Measurements from ENCODE around the gene MED13. TPM values are rescaled to one million over a fixed set of nuclear protein-coding genes. Genes with fewer than 3 reads are reported as not detected.

The MED13 gene, protein sequence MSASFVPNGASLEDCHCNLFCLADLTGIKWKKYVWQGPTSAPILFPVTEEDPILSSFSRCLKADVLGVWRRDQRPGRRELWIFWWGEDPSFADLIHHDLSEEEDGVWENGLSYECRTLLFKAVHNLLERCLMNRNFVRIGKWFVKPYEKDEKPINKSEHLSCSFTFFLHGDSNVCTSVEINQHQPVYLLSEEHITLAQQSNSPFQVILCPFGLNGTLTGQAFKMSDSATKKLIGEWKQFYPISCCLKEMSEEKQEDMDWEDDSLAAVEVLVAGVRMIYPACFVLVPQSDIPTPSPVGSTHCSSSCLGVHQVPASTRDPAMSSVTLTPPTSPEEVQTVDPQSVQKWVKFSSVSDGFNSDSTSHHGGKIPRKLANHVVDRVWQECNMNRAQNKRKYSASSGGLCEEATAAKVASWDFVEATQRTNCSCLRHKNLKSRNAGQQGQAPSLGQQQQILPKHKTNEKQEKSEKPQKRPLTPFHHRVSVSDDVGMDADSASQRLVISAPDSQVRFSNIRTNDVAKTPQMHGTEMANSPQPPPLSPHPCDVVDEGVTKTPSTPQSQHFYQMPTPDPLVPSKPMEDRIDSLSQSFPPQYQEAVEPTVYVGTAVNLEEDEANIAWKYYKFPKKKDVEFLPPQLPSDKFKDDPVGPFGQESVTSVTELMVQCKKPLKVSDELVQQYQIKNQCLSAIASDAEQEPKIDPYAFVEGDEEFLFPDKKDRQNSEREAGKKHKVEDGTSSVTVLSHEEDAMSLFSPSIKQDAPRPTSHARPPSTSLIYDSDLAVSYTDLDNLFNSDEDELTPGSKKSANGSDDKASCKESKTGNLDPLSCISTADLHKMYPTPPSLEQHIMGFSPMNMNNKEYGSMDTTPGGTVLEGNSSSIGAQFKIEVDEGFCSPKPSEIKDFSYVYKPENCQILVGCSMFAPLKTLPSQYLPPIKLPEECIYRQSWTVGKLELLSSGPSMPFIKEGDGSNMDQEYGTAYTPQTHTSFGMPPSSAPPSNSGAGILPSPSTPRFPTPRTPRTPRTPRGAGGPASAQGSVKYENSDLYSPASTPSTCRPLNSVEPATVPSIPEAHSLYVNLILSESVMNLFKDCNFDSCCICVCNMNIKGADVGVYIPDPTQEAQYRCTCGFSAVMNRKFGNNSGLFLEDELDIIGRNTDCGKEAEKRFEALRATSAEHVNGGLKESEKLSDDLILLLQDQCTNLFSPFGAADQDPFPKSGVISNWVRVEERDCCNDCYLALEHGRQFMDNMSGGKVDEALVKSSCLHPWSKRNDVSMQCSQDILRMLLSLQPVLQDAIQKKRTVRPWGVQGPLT (N-terminal part only)
- 10 to 100 TPM; 36.2 to 36.4 TPM for total RNA-seq

DNA sequence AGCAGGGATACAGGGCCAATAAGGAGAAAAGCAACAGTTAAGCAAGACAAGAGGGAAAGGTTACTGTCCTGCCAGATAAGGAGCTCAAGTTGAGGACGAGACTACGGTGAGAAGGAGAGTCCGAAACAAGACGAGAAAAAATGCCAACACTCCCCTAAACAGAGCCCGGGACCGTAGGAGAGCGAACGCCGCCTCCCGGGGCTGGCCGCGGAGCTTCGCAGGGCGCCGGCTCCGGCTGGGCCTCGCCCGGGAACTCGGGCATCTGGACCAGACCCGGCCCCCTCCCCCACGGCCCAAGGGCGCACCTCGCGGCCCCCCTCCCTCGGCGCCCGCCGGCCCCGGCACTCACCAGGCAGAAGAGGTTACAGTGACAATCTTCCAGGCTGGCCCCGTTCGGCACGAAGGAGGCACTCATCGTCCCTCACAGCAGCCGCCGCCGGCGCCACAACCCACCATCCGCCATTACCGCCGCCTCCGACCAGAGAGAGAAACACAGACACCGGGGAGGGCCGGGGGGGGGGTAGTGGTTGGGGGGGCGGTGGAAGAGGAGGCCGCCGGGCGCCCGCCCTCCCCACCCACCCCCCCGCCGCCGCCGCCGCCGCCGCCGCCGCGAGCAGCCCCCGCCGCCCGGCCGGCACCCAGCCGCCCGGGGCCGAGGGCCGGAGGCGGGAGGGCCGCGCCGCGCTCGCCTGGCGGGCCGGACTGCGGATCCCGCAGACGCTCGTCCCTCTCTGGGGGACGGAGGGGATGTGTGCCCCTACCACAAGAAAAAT is at the start of gene MED13:
Gene MED13 (minus strand): TSS at position 488 of the 773 bp plus-strand sequence. CDS start 73 bp downstream, at position 415.
- H3K27ac Mint-ChIP-seq = peak within 1 kb of the TSS; percentile 98
- H3K4me1 Mint-ChIP-seq (ENCODE audit: low read depth) = peaks cover 23% of the 10 kb centered on the region
- peak within 1 kb of the TSS; percentile 94 for H3K4me3 Mint-ChIP-seq
- peaks cover 19% of the 10 kb centered on the region for H3K36me3 Mint-ChIP-seq (ENCODE audit: low read depth)
- H3K27me3 Mint-ChIP-seq = no peaks in the 10 kb centered on the region
- peak; percentile 19 for ATAC-seq
- intact Hi-C loops (cut with micrococcal nuclease) = no loop called here
- CTCF ChIA-PET = interaction anchor here (0.6 to 2.1 kb wide), 21 partner anchors 8 to 429 kb away, joined by 3 to 11 read pairs (median 4); partner anchors contain the start of gene BRIP1
- TF ChIP-seq, protein P1, sequence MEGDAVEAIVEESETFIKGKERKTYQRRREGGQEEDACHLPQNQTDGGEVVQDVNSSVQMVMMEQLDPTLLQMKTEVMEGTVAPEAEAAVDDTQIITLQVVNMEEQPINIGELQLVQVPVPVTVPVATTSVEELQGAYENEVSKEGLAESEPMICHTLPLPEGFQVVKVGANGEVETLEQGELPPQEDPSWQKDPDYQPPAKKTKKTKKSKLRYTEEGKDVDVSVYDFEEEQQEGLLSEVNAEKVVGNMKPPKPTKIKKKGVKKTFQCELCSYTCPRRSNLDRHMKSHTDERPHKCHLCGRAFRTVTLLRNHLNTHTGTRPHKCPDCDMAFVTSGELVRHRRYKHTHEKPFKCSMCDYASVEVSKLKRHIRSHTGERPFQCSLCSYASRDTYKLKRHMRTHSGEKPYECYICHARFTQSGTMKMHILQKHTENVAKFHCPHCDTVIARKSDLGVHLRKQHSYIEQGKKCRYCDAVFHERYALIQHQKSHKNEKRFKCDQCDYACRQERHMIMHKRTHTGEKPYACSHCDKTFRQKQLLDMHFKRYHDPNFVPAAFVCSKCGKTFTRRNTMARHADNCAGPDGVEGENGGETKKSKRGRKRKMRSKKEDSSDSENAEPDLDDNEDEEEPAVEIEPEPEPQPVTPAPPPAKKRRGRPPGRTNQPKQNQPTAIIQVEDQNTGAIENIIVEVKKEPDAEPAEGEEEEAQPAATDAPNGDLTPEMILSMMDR (IDR thresholded peaks at IDR 0.05) = no peak
- POLR2A ChIA-PET = interaction anchor here (0.7 to 1.0 kb wide), 3 partner anchors 11 to 18 kb away, joined by 3 to 4 read pairs (median 3); no protein-coding TSS in a partner anchor
- peak; percentile 62 for DNase-seq
- no peaks in the 10 kb centered on the region for H3K9me3 Mint-ChIP-seq

DNA sequence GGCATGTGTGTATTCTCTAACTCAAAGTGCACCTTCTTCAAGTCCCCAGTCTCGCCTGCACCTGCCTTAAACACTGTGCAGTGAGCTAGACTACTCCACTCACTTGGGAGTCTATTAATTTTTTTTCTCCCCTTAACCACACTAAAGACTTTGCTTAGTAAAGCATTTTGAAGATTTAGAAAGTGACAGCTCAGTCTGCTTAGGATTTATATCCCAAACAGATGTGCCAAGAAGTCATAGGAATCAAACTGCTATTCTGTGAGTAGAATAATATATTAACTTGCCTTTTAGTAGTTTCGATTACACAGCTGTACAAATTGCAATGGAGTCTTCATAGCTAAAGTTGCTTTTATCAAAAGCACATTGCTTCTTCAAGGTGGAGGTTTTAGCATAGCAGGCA is 47.2 kb upstream of the MED13 start:
- TF ChIP-seq, protein P1 (IDR thresholded peaks at IDR 0.05) = no peak
- intact Hi-C loops (cut with micrococcal nuclease) = no loop called here
- H3K4me3 Mint-ChIP-seq = no peak overlapping the region
- no peak for ATAC-seq
- no peaks in the 10 kb centered on the region for H3K4me1 Mint-ChIP-seq (ENCODE audit: low read depth)
- no peak overlapping the region for H3K27ac Mint-ChIP-seq
- DNase-seq = no peak
- H3K9me3 Mint-ChIP-seq = no peaks in the 10 kb centered on the region
- no peaks in the 10 kb centered on the region for H3K36me3 Mint-ChIP-seq (ENCODE audit: low read depth)
- CTCF ChIA-PET = interaction anchor here (0.7 to 3.6 kb wide), 4 partner anchors 58 to 477 kb away, joined by 3 to 10 read pairs (median 4); no protein-coding TSS in a partner anchor
- POLR2A ChIA-PET = no interaction called here
- H3K27me3 Mint-ChIP-seq = no peaks in the 10 kb centered on the region

DNA sequence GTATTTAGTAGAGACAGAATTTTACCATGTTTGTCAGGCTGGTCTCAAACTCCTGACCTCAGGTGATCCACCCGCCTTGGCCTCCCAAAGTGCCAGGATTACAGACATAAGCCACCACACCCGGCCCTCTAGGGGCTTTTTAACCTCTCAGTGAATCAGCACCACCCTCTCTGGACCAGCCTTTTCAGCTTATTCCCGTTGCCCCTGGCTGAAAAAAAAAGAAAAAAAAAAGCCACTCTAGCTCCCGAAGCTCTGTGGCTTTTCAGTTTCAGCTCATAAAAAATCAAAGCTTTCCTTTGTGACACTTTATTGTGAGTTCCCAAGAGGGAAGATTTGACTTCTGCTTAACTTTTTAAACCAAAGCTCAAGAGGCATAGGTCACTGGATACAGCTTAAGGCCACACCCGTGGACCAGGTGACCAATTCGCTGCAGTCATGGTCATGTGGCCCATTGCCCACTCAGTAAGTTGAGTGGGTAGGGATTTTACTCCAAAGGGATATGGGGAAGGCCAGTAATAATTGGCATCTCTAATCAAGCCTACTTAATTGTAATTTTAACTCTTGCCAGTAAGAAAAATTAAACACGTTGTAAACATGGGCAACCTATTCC is 46.6 kb upstream of the MED13 start:
- POLR2A ChIA-PET = no interaction called here
- H3K27ac Mint-ChIP-seq = no peak overlapping the region
- DNase-seq (no peak), ATAC-seq (no peak)
- H3K4me1 Mint-ChIP-seq (ENCODE audit: low read depth) = no peaks in the 10 kb centered on the region
- H3K4me3 Mint-ChIP-seq = no peak overlapping the region
- intact Hi-C loops (cut with micrococcal nuclease) = no loop called here
- CTCF ChIA-PET = interaction anchor here (0.7 to 3.6 kb wide), 6 partner anchors 10 to 476 kb away, joined by 3 to 16 read pairs (median 4); no protein-coding TSS in a partner anchor
- no peaks in the 10 kb centered on the region for H3K9me3 Mint-ChIP-seq
- TF ChIP-seq, protein P1 (IDR thresholded peaks at IDR 0.05) = no peak
- no peaks in the 10 kb centered on the region for H3K27me3 Mint-ChIP-seq
- no peaks in the 10 kb centered on the region for H3K36me3 Mint-ChIP-seq (ENCODE audit: low read depth)

DNA sequence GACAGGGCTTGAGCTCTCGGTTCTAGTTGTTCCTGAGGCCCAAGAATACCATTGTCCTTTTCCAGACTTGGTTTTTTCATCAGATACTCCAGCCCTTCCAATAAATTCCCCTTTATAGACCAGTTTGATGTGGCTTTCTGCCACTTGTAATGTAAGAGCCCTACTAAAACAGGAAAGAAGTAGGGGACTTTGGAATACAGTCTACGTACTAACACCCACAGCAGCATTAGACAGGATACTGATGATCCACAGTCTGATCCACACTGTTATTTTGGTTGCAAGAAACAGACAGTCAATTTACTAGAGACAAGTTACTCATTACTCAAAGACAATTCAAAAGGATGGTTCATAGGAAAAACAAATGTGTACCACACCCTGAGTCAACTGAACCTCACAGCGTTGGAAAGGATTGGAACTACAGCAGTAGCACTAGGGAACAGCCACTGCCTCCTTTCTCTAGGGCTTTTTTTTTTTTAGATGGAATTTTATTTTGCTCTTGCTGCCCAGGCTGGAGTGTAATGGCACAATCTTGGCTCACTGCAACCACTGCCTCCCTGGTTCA is 45.9 kb upstream of the MED13 start:
- ATAC-seq (no peak), DNase-seq (no peak)
- H3K4me1 Mint-ChIP-seq (ENCODE audit: low read depth) = no peaks in the 10 kb centered on the region
- no peaks in the 10 kb centered on the region for H3K27me3 Mint-ChIP-seq
- no peaks in the 10 kb centered on the region for H3K36me3 Mint-ChIP-seq (ENCODE audit: low read depth)
- H3K27ac Mint-ChIP-seq = no peak overlapping the region
- H3K9me3 Mint-ChIP-seq = no peaks in the 10 kb centered on the region
- CTCF ChIA-PET = interaction anchor here (1.2 to 3.6 kb wide), 7 partner anchors 9 to 493 kb away, joined by 3 to 18 read pairs (median 10); no protein-coding TSS in a partner anchor
- intact Hi-C loops (cut with micrococcal nuclease) = no loop called here
- H3K4me3 Mint-ChIP-seq = no peak overlapping the region
- POLR2A ChIA-PET = interaction anchor here (0.6 kb wide), 1 partner anchor 11 kb away, joined by 3 read pairs; no protein-coding TSS in a partner anchor
- TF ChIP-seq, protein P1 (IDR thresholded peaks at IDR 0.05) = no peak
